ENCODE measurements around the gene ANO5. TPM values are rescaled to one million over a fixed set of nuclear protein-coding genes. Genes with fewer than 3 reads are reported as not detected.
A peak's percentile ranks its signal among the peaks of the same experiment; 100 is the strongest.
"Not testable (repeated sequence)": the region's sequence is repeated elsewhere in the genome, so short reads cannot be mapped to it uniquely, and the experiment has no call there.

The ANO5 gene
- polyA plus RNA-seq, 5 donors: 1.9 to 4.2 (median 2.7) TPM

DNA sequence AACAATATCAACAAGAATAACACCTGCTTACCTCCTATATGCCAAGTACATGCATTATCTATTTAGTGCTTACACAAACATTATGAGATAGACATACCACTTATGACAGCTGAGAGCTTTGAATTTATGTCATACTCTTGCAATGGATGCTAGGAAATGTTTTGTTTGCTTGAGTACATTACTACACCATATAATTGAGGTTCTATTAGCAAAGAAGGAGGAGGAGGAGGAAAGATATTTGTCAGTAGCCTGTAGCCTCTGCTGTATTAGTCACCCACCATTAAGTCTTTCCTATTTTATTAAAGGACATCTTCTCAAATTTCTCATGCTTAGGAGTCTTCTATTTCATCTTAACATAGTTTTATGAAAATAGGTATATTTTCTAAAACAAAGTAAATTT is 6.4 kb downstream of the ANO5 start:
- no peak for DNase-seq

DNA sequence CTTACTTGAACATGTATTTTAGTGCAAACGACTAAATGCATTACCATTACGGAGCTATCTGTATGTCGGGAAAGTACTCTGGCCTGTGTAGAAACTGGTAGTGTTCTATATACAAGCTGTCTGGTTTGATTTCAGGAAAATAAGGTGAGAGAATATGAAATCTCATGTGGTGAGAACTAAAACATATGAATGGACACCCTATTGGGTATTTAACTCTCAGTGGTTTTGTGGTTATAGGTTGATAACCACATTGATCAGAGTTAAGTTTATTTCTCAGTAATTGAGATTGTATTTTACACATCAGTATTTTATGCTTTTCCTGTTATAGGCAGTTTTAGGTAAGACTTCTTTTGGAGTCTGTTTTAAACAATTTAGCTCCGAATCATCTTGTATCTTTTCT is 10.4 kb downstream of the ANO5 start:
- no peak for DNase-seq

DNA sequence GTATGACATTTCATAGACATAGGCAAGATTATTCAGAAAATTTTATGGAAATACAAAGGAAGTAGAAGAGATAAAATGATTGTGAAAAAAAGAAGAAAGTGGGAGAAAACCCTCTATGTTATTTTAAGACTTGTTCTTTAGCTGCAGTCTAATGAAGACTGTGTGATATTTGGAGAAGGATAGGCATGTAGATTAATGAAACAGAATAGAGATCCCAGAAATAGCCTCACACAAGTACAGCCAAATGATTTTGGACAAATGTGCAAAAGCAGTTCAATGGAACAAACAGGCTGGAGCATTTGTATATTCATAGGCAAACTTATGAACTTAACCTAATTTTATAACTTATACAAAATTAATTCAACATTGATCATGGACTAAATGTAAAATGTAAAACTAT is 14.3 kb downstream of the ANO5 start:
- no peak for DNase-seq

DNA sequence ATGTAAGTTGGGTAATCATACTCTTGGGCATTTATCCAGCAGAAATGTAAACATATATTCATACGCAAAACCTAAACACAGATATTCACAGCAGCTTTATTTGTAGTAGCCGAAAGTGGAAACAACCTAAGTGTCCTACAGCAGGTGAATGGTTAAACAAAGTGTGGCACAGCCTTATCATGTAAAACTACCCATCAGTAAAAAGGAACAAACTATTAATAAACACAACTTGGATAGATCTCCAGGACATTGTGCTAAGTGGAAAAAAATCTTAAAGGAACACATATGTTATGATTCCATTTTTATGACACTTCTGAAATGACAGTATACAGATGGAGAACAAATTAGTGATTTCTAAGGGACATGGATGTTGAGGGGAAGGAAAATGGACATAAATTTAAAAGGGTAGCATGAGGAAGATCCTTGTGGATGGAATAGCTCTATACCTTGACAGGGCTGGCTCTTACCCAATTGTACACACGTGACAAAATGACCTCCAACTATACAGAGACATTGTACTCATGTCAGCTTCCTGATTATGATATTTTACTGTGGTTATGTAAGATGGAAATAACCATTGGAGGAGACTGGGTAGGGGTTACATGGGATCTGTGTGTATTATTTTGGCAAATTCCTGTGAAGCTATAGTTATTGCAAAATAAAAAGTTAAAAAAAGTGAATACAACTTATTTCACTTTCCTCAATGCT is 15.4 kb downstream of the ANO5 start:
- DNase-seq: no peak

DNA sequence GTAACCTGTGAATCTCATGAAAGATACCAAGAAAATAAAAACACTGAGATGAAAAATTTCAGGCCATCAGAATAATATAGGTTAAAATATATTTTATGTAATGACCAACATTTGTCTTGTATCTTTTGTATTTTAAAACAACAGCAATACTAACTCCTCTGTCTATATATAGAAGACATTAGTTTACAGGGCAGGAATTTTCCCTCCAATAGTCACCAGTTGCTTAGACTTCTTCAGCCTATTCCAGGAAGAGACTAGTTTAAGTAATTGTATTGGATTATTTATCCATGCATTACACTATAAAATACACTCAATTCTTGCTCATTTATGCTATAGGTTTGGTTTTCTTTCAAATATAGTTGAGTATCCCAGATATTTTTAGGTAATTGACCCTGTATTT is 24.1 kb downstream of the ANO5 start:
- no peak for DNase-seq

DNA sequence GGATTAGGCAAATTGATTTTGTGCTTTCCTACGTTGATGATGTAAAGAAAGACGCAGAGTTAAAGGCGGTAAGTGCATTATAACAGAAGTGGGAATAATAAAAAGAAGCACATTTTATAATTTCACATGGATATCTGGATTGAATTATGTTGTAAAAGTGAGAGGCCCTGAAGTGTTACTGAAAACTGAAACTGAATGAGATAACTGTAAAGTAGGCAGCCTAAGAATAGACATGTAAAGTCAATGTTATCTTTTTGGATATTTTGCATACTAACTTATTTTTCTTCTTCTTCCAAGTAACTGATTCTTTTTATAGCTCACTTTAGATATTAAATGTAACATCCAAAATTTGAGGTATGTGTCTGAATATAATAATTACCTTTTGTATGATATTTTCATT is 28.3 kb downstream of the ANO5 start:
- no peak for DNase-seq

DNA sequence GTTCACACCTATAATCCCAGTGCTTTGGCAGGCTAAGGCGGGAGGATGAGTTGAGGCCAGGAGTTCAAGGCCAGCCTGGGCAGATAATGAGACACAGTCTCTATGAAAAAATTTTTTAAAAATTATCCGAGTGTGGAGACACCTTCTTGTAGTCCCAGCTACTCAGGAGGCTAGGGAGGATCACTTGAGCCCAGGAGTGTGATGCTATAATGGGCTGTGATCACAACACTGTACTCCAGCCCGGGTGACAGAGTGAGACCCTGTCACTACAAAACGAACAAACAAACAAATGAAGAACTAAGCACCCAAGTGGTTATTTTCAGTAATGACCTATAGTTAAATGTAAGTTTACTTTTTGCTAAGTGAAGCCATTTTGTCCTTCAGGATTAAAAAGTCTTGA is 32.3 kb downstream of the ANO5 start:
- DNase-seq: no peak

DNA sequence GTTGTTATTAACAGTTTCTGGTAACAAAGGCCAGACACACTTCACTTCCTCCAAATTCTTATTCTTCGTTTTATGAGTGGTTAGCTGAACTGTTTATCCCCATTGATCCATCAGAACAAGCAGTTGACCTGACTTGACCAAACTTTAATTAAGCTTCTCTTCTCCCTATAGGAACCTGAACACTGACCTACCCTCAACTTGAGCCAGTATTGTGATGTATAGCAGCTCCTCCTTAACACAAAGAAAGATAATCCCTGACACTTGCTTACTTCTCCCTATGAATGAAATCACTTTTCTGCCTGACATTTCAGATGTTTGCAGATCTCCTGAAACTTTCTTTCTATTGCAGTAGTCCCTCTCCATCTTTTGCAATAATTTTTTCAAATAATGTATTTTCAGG is 41.9 kb downstream of the ANO5 start:
- no peak for DNase-seq

DNA sequence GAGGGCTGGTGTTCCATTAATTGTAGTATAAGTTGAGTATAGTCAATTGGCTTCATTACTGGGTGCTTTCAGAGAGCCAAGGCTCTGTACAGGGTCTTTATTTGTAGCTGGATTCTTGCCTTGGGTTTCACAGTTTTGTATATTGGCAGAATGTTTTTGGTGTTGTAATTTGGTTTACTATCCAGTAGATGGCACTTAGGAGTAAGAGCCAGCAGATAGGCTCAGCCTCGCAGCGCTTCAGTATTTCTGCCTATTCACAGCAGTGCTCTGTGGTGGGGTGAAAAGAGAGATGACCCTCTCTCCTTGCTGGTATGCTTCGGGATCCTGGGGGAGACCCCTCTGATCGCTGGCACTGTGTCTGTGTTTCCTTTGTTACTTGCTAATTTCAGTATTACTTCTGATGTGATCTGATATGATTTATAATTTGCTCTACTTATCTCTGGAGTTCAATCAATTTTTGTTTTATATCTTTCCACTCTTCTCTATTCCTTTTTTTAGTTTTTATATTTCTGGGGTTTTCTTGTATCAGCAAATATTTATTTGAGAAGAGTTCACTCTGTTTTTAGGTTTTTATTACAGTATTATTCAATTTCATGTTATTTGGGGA is 52.2 kb downstream of the ANO5 start:
- peak in 1 of 2 donors; percentile 5 for DNase-seq

DNA sequence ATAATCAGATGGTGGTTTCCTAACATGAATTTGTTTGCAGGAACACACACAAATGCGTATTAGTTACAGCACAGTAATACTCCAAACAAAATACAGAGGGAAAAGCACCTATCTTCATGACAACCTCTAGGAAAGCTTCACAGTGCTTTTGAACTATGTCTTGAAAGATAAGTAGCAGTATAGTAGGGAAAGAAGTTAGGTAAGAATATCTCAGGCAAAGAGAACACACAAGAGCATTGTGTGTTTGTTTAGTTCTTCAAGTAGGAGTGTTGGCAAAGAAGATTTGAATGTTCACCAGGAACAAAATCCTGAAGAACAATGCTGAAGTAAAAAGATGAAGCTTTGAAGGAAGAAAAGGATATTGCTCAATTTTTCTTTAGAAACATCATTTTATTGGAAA is 54.1 kb downstream of the ANO5 start:
- DNase-seq: no peak

DNA sequence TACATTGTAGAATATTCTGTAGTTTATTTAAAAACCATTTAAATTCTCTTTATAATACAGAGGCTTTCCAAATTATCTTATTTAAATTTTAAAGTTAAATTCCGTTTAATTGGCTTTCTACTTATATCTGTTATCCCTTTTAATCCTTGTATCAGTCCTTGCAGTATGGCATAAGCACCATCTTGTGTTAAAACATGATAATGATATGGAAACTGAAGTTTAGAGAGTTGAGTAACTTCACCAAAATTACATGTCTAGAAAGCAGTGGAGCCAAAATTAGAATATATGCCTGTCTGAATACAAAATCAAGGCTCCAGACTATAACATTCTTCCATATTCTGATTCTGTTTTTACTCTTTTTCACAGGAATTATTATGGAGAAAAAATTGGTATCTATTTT is 57.0 kb downstream of the ANO5 start:
- DNase-seq: no peak

DNA sequence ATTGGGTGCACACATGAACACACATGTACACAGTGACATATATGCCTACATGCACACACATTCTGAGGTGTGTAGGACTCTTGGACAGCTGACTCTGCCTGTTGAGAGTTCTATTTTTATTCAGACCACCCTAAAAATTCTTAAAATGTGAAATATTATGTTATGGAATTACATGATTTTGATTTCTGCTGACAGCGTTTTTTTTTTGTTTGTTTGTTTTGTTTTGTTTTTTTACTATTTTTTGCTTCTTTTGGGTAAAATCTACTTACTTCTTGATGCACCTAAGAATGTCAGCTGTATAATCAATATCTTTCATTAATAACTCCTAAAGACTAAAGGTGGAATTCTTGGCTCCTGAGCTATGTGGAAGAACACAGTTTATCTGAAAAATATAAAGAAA is 64.0 kb downstream of the ANO5 start:
- DNase-seq: no peak

DNA sequence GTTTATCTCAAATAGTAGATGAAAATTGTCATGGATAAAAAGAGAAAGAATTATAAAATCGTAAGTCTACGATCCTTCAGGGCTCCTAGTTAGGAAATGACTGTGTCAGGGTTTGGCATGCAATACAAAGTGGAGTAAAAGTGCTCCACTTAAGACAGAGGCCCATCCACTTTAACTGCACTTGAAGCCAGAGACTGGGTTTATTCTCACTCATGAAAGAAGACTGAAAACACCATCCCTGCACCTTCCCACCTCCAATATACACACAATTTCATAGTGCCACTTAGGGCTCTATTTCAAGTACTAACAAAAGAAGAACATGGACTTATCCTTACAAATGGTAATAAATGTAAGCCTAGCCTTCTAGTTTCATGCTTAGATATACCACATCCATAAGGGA is 70.7 kb downstream of the ANO5 start:
- DNase-seq: peak in 1 of 2 donors; percentile 6

DNA sequence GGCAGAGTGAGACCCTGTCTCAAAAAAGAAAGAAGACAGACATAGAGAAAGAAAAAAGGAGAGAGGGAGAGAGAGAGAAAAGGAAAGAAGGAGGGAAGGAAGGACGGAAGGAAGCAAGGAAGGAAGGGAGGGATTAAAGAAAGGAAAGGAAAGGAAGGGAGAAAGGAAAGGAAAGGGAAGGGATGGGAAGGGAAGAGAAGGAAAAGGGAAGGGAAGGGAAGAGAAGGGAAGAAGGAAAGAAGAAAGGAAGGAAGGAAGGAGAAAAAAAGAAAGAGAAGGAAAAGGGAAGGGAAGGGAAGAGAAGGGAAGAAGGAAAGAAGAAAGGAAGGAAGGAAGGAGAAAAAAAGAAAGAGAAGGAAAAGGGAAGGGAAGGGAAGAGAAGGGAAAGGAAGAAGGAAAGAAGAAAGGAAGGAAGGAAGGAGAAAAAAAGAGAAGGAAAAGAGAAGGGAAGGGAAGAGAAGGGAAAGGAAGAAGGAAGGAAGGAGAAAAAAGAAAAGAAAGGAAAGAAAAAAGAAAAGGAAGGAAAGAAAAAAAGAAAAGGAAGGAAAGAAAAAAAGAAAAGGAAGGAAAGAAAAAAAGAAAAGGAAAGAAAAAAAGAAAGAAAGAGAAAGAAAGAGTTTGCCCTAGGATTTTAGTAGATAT is 76.2 kb downstream of the ANO5 start:
- not testable (repeated sequence) for DNase-seq

DNA sequence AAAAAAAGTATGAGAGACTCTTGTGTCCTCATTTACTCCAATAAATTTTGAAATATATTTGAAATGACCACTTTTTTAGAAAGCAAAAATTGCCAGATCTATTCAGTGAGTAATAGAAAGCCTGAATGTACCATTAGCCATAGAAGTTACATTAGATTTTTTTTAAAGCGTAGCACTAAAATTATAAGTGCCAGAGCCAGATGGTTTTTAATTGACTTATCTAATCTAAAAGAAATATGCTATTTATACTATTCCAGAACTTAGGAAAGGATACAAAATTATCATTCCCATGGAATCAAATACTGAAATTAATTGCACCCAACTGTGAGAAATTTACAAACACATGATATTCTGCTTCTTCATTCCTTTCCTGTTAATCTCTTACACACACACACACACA is 80.9 kb downstream of the ANO5 start:
- DNase-seq: no peak

DNA sequence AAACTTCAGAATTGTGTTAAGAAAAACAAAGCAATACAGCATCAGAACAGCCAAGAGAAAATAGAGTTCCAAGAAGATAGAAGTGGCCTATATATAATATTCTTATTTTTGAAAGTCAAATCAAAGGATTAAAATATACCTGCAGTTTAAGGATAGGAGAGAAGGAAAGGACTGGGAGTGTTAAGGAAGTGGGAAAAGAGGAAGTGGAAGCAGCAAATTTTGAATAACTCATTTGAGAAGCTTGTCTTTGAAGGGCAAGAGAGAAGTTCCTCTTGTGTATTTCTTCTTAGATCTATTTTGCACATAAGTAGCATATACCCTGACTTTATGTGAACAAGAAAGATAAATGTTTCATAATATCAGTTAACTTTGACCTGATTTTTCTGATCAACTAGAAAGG is 82.7 kb downstream of the ANO5 start:
- no peak for DNase-seq

DNA sequence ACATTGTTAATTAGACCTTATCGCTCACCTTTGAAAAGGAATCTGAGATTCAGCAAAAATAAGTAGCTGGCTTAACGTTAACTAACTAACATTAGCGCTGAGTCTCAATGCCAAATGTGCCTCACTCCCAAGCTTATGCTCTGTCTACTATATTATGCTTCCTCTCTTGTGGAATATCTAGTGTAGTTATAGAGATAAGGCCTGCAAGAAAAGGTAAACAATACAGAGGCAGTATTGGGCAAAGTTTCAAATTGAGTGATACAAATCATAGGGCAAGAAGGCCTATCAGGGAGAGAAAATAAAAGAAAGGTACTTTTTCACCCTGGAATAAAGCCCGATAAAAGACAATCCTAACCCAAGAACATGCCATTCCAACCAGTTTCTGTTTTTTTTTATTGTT is 83.7 kb downstream of the ANO5 start:
- DNase-seq: no peak

DNA sequence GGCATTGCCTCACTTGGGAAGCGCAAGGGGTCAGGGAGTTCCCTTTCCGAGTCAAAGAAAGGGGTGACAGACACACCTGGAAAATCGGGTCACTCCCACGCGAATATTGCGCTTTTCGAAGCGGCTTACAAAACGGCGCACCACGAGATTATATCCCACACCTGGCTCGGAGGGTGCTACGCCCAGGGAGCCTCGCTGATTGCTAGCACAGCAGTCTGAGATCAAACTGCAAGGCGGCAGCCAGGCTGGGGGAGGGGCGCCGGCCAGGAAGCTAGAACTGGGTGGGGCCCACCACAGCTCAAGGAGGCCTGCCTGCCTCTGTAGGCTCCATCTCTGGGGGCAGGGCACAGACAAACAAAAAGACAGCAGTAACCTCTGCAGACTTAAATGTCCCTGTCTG is 92.1 kb downstream of the ANO5 start:
- DNase-seq: not testable (repeated sequence)

DNA sequence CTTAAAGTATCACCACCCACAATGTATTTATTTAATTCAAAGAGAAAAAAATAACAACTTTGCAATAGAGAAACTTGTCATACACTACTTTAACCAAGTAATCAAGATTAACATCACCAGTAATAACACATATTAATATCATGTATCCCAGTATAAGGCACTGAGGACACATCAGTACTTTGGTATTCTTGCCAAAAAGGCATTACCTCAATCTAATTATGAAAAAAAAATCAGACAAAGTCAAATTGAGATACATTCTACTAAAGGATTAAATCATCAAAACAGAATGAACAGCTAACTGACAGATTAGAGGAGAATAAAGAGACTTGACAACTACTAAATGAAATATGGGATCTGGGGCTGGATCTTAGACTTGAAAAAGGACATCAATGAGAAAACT is 109.5 kb downstream of the ANO5 start:
- DNase-seq: no peak

DNA sequence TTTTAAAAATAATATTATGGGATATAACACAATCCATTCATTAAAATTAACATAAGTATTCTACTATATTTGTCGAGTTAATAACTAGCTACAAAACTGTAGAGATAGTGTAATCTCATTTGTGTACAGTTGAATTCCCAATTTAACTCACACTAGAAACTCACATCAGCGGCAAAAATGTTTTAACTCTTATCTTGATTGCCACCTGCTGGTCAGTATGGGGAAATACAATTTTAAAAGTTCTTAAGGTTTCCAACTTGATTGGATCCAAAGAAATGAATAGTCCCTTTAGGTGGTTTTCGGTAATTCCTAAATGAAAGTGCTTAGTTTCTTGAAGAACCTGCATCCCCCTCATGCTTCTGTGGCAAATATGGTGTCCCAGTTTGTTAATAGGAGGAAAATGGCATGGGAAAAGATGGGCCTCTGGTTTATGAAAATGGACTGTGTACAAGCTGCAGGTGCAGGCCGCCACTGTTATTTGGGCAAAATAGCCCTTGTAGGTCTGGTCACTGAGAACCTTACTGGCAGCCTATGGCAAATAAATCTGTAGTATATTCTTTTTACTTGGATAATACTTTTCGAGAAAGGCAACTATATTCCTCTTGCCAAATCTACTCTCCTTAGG is 111.6 kb downstream of the ANO5 start:
- DNase-seq: peak; percentile 0 to 6

DNA sequence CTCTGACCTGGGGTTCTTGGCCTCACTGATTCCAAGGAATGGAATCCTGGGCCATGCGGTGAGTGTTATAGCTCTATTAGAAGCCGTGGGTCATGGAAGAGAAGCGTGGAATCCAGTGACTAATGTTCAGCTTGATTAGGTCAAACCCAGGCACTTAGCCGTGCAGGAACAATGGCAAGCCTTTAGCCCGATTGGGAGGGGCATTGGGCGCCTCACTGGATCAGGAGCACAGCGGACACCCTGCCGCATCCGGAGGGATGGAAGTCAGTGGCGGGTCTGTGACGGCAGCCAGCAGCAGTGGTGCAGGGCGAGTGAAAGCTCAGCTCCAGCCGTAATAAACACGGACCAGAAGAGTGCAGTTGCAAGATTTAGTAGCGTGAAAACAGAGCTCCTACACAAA is 124.8 kb downstream of the ANO5 start:
- DNase-seq: no peak

DNA sequence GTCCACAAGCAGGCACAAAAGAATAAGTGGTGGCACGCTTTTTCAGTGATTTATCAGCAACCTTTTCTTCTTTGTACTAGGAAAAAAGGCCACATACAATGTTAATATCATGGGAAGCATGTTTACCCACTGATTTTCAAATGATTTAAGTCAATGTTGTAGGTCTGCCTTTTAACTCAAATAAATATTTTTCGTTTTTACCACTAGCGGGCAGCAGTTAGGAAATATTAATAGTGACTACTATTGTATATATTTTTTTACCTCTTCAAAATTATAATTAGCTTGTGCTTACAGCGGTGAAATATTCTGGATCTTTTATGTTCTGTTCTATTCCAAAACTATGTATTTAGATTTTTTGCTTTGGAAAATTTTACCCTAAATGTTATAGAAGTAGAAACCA is 138.9 kb downstream of the ANO5 start:
- DNase-seq: no peak

All from right lung (tissue), 5 donors.